ENCODE data around the gene ZDHHC20. TPM values are rescaled to one million over a fixed set of nuclear protein-coding genes. Genes with fewer than 3 reads are reported as not detected.

The ZDHHC20 gene
- total and polyA plus RNA-seq, 2 of the 13 experiments (the other 11 are each of a cell fraction or from before 2014, with no cell fraction given): 19.9 to 59.9 TPM

- no peak for TF ChIP-seq PAF1 (CRISPR knock-in tag; IDR thresholded peaks at IDR 0.05)
Measured at GRCh38 chr13:21446656-21447055, 12.4 kb downstream of the ZDHHC20 start (continued).

- H4K20me1 ChIP-seq (ENCODE audit: insufficient read depth, low read length): no peaks in the 10 kb centered on the region
- no peak overlapping the region for H3K4me2 ChIP-seq (ENCODE audit: low read depth, low read length)
- ATAC-seq (no peak), DNase-seq (ENCODE audit: low spot score) (no peak), FAIRE-seq (no peak)
- ChIA-PET CTCF (ENCODE audit: low intra/inter-chr PET ratio, low total read pairs) (no interaction called here), POLR2A (no interaction called here)
- intact Hi-C loops (cut with micrococcal nuclease; ENCODE audit: unreplicated experiment) (no loop called here), in situ Hi-C loops (cut with HindIII; ENCODE audit: extremely low pct_ligation_motif_present, low pct_unique_long_range_greater_than_20kb) (no loop called here)
- H3K9me3 ChIP-seq (ENCODE audit: low read length): no peaks in the 10 kb centered on the region
- no peak overlapping the region for H3K4me3 ChIP-seq (replicated peaks in 1 of 3; ENCODE audit: insufficient read depth in 1 of 3, low read depth in 2 of 3, low read length in 3 of 3)
- no peak overlapping the region for H2AFZ ChIP-seq (ENCODE audit: low read length)
- TF ChIP-seq IKZF4 (CRISPR knock-in tag; IDR thresholded peaks at IDR 0.05; ENCODE audit: borderline replicate concordance, low read depth, not compliant biosample characterization) (no peak), ZNF383 (CRISPR knock-in tag; IDR thresholded peaks at IDR 0.05; ENCODE audit: borderline replicate concordance) (no peak), ZBTB33 (CRISPR knock-in tag; IDR thresholded peaks at IDR 0.05) (no peak), ZNF274 (CRISPR knock-in tag; IDR thresholded peaks at IDR 0.05) (no peak), HMGA1 (CRISPR knock-in tag; conservative IDR thresholded peaks at IDR 0.05) (no peak), JDP2 (CRISPR knock-in tag; IDR thresholded peaks at IDR 0.05; ENCODE audit: borderline replicate concordance) (no peak), TERF1 (CRISPR knock-in tag; IDR thresholded peaks at IDR 0.05) (no peak)
- H3K79me2 ChIP-seq (ENCODE audit: insufficient read depth, low read length): peaks cover 53% of the 10 kb centered on the region
- BruUV-seq (replicated peaks): no TSS peak
- H3K36me3 ChIP-seq (replicated peaks in 1 of 2; ENCODE audit: control insufficient read depth in 1 of 2, insufficient read depth in 2 of 2, low read length in 2 of 2): no peaks in the 10 kb centered on the region
- WGBS (ENCODE audit: low lambda C conversion rate): 84% methylated on average over 6 of the region's 6 CpGs
- no peaks in the 10 kb centered on the region for H3K27me3 ChIP-seq (ENCODE audit: control insufficient read depth in 1 of 2, insufficient read depth in 2 of 2, low read length in 2 of 2)
- H3K4me1 ChIP-seq (ENCODE audit: insufficient read depth, low read length): peaks cover 26% of the 10 kb centered on the region
- no peak overlapping the region for H3K9ac ChIP-seq (ENCODE audit: insufficient read depth, low read depth, low read length)
- H3K27ac ChIP-seq (ENCODE audit: extremely low read length, insufficient read depth, low read length): no peak overlapping the region
Measured at GRCh38 chr13:21445759-21446158, 13.3 kb downstream of the ZDHHC20 start.
